ENCODE measurements around the gene VWA8.

Gene VWA8

GRCh38 chr13:41554626-41555386 lies 406.1 kb downstream of the VWA8 start:
- no peak for DNase-seq (ENCODE audit: low read depth)
- TF ChIP-seq, protein P1, sequence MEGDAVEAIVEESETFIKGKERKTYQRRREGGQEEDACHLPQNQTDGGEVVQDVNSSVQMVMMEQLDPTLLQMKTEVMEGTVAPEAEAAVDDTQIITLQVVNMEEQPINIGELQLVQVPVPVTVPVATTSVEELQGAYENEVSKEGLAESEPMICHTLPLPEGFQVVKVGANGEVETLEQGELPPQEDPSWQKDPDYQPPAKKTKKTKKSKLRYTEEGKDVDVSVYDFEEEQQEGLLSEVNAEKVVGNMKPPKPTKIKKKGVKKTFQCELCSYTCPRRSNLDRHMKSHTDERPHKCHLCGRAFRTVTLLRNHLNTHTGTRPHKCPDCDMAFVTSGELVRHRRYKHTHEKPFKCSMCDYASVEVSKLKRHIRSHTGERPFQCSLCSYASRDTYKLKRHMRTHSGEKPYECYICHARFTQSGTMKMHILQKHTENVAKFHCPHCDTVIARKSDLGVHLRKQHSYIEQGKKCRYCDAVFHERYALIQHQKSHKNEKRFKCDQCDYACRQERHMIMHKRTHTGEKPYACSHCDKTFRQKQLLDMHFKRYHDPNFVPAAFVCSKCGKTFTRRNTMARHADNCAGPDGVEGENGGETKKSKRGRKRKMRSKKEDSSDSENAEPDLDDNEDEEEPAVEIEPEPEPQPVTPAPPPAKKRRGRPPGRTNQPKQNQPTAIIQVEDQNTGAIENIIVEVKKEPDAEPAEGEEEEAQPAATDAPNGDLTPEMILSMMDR (IDR thresholded peaks at IDR 0.05; ENCODE audit: insufficient read depth, low read depth, low read length, missing control alignments): no peak
- H3K4me3 ChIP-seq (ENCODE audit: low read length): no peak overlapping the region

- TF ChIP-seq, protein P1 (IDR thresholded peaks at IDR 0.05; ENCODE audit: insufficient read depth, low read depth, low read length, missing control alignments): no peak
- no peak for DNase-seq (ENCODE audit: low read depth)
- H3K4me3 ChIP-seq (ENCODE audit: low read length): no peak overlapping the region
Observed at GRCh38 chr13:41554180-41554579, 406.7 kb downstream of the VWA8 start.

DNA sequence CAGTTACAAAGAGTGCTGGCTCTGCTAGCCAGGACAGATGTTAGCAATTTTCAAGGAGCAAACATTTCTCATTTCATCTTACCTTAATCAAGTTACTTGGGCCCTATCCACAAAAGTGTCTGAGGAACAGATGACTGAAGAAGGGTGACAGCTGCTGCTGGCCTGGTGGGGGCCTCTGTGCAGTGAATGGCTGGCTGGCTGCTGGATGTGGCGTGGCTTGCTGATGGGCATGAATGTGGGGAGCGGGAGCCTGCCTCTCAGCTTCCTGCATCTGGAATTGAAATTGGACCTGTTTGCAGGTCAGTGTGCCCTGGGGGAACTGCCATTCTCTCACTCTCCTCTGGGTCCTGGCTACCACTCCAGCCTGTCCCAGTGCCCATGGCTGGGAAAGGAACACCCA lies 408.9 kb downstream of the VWA8 start:
- no peak for DNase-seq (ENCODE audit: low read depth)
- TF ChIP-seq, protein P1 (IDR thresholded peaks at IDR 0.05; ENCODE audit: insufficient read depth, low read depth, low read length, missing control alignments): no peak
- no peak overlapping the region for H3K4me3 ChIP-seq (ENCODE audit: low read length)

- TF ChIP-seq, protein P1 (IDR thresholded peaks at IDR 0.05; ENCODE audit: insufficient read depth, low read depth, low read length, missing control alignments): no peak
- DNase-seq (ENCODE audit: low read depth): no peak
- no peak overlapping the region for H3K4me3 ChIP-seq (ENCODE audit: low read length)
Observed at GRCh38 chr13:41550276-41550675, 410.6 kb downstream of the VWA8 start.

GRCh38 chr13:41549491-41549890 lies 411.4 kb downstream of the VWA8 start:
- TF ChIP-seq, protein P1 (IDR thresholded peaks at IDR 0.05; ENCODE audit: insufficient read depth, low read depth, low read length, missing control alignments): no peak
- H3K4me3 ChIP-seq (ENCODE audit: low read length): no peak overlapping the region
- DNase-seq (ENCODE audit: low read depth): no peak

- no peak for DNase-seq (ENCODE audit: low read depth)
- TF ChIP-seq, protein P1 (IDR thresholded peaks at IDR 0.05; ENCODE audit: insufficient read depth, low read depth, low read length, missing control alignments): no peak
- no peak overlapping the region for H3K4me3 ChIP-seq (ENCODE audit: low read length)
Observed at GRCh38 chr13:41548910-41549309, 412.0 kb downstream of the VWA8 start.

DNA sequence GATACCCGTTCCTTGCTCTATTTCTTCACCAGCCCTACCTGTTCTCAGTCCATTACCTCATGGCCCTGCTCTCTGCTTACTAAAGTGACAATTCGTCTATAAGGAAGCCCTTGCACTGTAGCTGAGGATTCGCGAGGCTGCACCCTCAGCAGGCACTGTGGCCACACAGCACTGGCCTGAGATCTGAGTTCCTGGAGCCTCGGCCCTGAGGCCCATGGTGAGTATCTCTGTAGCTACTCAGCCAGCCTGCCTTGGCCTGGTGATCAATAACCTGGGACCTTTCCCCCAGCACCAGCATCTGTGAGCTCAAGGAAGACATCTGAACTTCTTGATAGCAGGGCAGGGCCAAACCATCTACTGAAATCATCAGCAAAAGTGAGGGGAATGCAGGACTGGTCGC lies 412.9 kb downstream of the VWA8 start:
- TF ChIP-seq, protein P1 (IDR thresholded peaks at IDR 0.05; ENCODE audit: insufficient read depth, low read depth, low read length, missing control alignments): no peak
- DNase-seq (ENCODE audit: low read depth): no peak
- H3K4me3 ChIP-seq (ENCODE audit: low read length): no peak overlapping the region
